CD4-positive, alpha-beta memory T cell (primary cell): ENCODE measurements around the gene LGALS13. TPM values are rescaled to one million over a fixed set of nuclear protein-coding genes. Genes with fewer than 3 reads are reported as not detected.
A peak's percentile ranks its signal among the peaks of the same experiment; 100 is the strongest.

Source experiments
- CTCF ChIA-PET: fragments of 350-600 bp; sonication (Branson Sonifier 250); formaldehyde crosslinking; loops from one replicate; lab custom pipeline; 2021; ENCODE audit warnings: inconsistent platforms; ENCODE audit not compliant: partially characterized antibody; lab: Charles Lee
- POLR2A ChIA-PET: fragments of 350-600 bp; sonication (Branson Sonifier 250); formaldehyde crosslinking; loops from one replicate; lab custom pipeline; 2021; ENCODE audit not compliant: partially characterized antibody; lab: Charles Lee
- DNase-seq, 5 donors: peaks; one replicate each; pipeline versions ENCODE4 v3.0.0 to v3.0.0-alpha.2; 2020 to 2022; ENCODE audit warnings: mixed read lengths in 1 of 5
- H3K27ac ChIP-seq: one replicate; pipeline ENCODE4 v1.7.0; 2013; ENCODE audit warnings: low read depth, low read length
- H3K27me3 ChIP-seq: 2 replicates; pipeline ENCODE4 v1.7.0; 2013; ENCODE audit warnings: mild to moderate bottlenecking, low read length, moderate library complexity; ENCODE audit not compliant: insufficient read depth
- H3K36me3 ChIP-seq: 2 replicates; pipeline ENCODE4 v1.7.0; 2013; ENCODE audit warnings: mild to moderate bottlenecking, low read length, moderate library complexity; ENCODE audit not compliant: insufficient read depth
- H3K4me1 ChIP-seq: 2 replicates; pipeline ENCODE4 v1.7.0; 2013; ENCODE audit warnings: mild to moderate bottlenecking, low read length, moderate library complexity; ENCODE audit not compliant: insufficient read depth
- H3K4me3 ChIP-seq, 2 donors: one replicate each; pipeline ENCODE4 v1.7.0; 2013; ENCODE audit warnings: low read length in 2 of 2, mild to moderate bottlenecking in 1 of 2
- H3K9me3 ChIP-seq, 2 donors: one replicate each; pipeline ENCODE4 v1.7.0; 2013; ENCODE audit warnings: low read length in 2 of 2, control low read depth in 1 of 2; ENCODE audit not compliant: control insufficient read depth in 1 of 2
- H3K27ac Mint-ChIP-seq, 7 donors: one replicate each; pipeline ENCODE4 v1.8.0; 2020 to 2021; ENCODE audit warnings: mixed read lengths in 7 of 7, mild to moderate bottlenecking in 6 of 7, inconsistent platforms in 3 of 7, moderate library complexity in 3 of 7
- H3K27me3 Mint-ChIP-seq, 2 donors: one replicate each; pipeline ENCODE4 v1.8.0; 2020 to 2021; ENCODE audit warnings: mixed read lengths in 2 of 2
- H3K36me3 Mint-ChIP-seq, 2 donors: one replicate each; pipeline ENCODE4 v1.8.0; 2020 to 2021; ENCODE audit warnings: mixed read lengths in 2 of 2, inconsistent platforms in 1 of 2, mild to moderate bottlenecking in 1 of 2
- H3K4me1 Mint-ChIP-seq, 4 donors: one replicate each; pipeline ENCODE4 v1.8.0; 2020 to 2021; ENCODE audit warnings: mixed read lengths in 4 of 4, mild to moderate bottlenecking in 1 of 4
- H3K4me3 Mint-ChIP-seq, 8 donors: one replicate each; pipeline ENCODE4 v1.8.0; 2020 to 2021; ENCODE audit warnings: mixed read lengths in 8 of 8, mild to moderate bottlenecking in 7 of 8, moderate library complexity in 6 of 8, inconsistent platforms in 3 of 8
- H3K9me3 Mint-ChIP-seq, 8 donors: one replicate each; pipeline ENCODE4 v1.8.0; 2020 to 2021; ENCODE audit warnings: mixed read lengths in 8 of 8, mild to moderate bottlenecking in 5 of 8, inconsistent platforms in 3 of 8, moderate library complexity in 1 of 8
- intact Hi-C: fragments of 100-400 bp; cut with micrococcal nuclease; formaldehyde crosslinking; loops from one replicate; pipeline ENCODE4 v1.15.1; 2023
- polyA plus RNA-seq, 2 donors: library from polyadenylated mRNA; unstranded; fragments of 300-500 nt; fragmentation: Illumina TruSeq; gene quantifications; one replicate each; pipeline ENCODE4 v1.2.3, GENCODE V29; 2021
- total RNA-seq, 2 experiments: library from RNA; stranded (reverse); gene quantifications; one replicate each; pipeline ENCODE4 v1.2.3, GENCODE V29; 2021

LGALS13 gene
- total and polyA plus RNA-seq, 4 experiments from 2014 or later, result not detected

- Mint-ChIP-seq H3K9me3 (peaks cover 0 to 7% (median 0%) of the 10 kb centered on the region in 8 donors), H3K27ac (no peak overlapping the region), H3K4me3 (no peak overlapping the region), H3K36me3 (no peaks in the 10 kb centered on the region), H3K4me1 (no peaks in the 10 kb centered on the region), H3K27me3 (peaks cover 15 to 44% of the 10 kb centered on the region in 2 donors)
- H3K27ac ChIP-seq, result no peak overlapping the region
- no peak overlapping the region for H3K4me3 ChIP-seq
- no peaks in the 10 kb centered on the region for H3K4me1 ChIP-seq
- ChIA-PET POLR2A (no interaction called here), CTCF (no interaction called here)
- no peaks in the 10 kb centered on the region for H3K9me3 ChIP-seq
- DNase-seq, result no peak
- intact Hi-C loops, result no loop called here
- no peaks in the 10 kb centered on the region for H3K27me3 ChIP-seq
- no peaks in the 10 kb centered on the region for H3K36me3 ChIP-seq
Measured at GRCh38 chr19:39590265-39590664, 12.1 kb upstream of the LGALS13 start.

GRCh38 chr19:39592381-39592780, 9.9 kb upstream of the LGALS13 start:
- DNase-seq, result no peak
- Histone ChIP-seq H3K4me1 (no peaks in the 10 kb centered on the region), H3K9me3 (no peaks in the 10 kb centered on the region), H3K27me3 (no peaks in the 10 kb centered on the region), H3K27ac (no peak overlapping the region), H3K4me3 (no peak overlapping the region), H3K36me3 (no peaks in the 10 kb centered on the region)
- H3K9me3 Mint-ChIP-seq, result peaks cover 0 to 7% (median under 1%) of the 10 kb centered on the region in 8 donors
- H3K4me3 Mint-ChIP-seq, result no peak overlapping the region
- ChIA-PET POLR2A (no interaction called here), CTCF (no interaction called here)
- intact Hi-C loops, result no loop called here
- H3K27me3 Mint-ChIP-seq, result peaks cover 28 to 51% of the 10 kb centered on the region in 2 donors
- H3K4me1 Mint-ChIP-seq, result no peaks in the 10 kb centered on the region
- H3K36me3 Mint-ChIP-seq, result no peaks in the 10 kb centered on the region
- H3K27ac Mint-ChIP-seq, result no peak overlapping the region

- H3K36me3 Mint-ChIP-seq, result no peaks in the 10 kb centered on the region
- intact Hi-C loops, result no loop called here
- no peak overlapping the region for H3K27ac ChIP-seq
- CTCF ChIA-PET, result no interaction called here
- no peaks in the 10 kb centered on the region for H3K9me3 ChIP-seq
- no peaks in the 10 kb centered on the region for H3K4me1 Mint-ChIP-seq
- no peaks in the 10 kb centered on the region for H3K36me3 ChIP-seq
- H3K9me3 Mint-ChIP-seq, result peaks cover 0 to 13% (median 4%) of the 10 kb centered on the region in 8 donors
- no peaks in the 10 kb centered on the region for H3K4me1 ChIP-seq
- H3K27me3 ChIP-seq, result peaks cover 6% of the 10 kb centered on the region
- H3K4me3 ChIP-seq, result no peak overlapping the region
- no peak overlapping the region for H3K27ac Mint-ChIP-seq
- no peak for DNase-seq
- POLR2A ChIA-PET, result no interaction called here
- no peak overlapping the region for H3K4me3 Mint-ChIP-seq
- H3K27me3 Mint-ChIP-seq, result peaks cover 34 to 44% of the 10 kb centered on the region in 2 donors
Measured at GRCh38 chr19:39595950-39596349, 6.4 kb upstream of the LGALS13 start.

GRCh38 chr19:39596911-39597310, 5.4 kb upstream of the LGALS13 start:
- H3K4me1 Mint-ChIP-seq, result no peaks in the 10 kb centered on the region
- peaks cover 39 to 42% of the 10 kb centered on the region in 2 donors for H3K27me3 Mint-ChIP-seq
- no peak overlapping the region for H3K27ac Mint-ChIP-seq
- no peaks in the 10 kb centered on the region for H3K9me3 ChIP-seq
- H3K36me3 Mint-ChIP-seq, result no peaks in the 10 kb centered on the region
- DNase-seq, result no peak
- no peaks in the 10 kb centered on the region for H3K4me1 ChIP-seq
- intact Hi-C loops, result no loop called here
- H3K27ac ChIP-seq, result no peak overlapping the region
- no peak overlapping the region for H3K4me3 ChIP-seq
- H3K36me3 ChIP-seq, result no peaks in the 10 kb centered on the region
- CTCF ChIA-PET, result no interaction called here
- H3K27me3 ChIP-seq, result peaks cover 6% of the 10 kb centered on the region
- POLR2A ChIA-PET, result no interaction called here
- H3K9me3 Mint-ChIP-seq, result peaks cover 0 to 13% (median 6%) of the 10 kb centered on the region in 8 donors
- no peak overlapping the region for H3K4me3 Mint-ChIP-seq

- peaks cover 0 to 13% (median 6%) of the 10 kb centered on the region in 8 donors for H3K9me3 Mint-ChIP-seq
- intact Hi-C loops, result no loop called here
Measured at GRCh38 chr19:39599116-39599515, 3.2 kb upstream of the LGALS13 start.

GRCh38 chr19:39603825-39604224, 1.5 kb downstream of the LGALS13 start:
- CTCF ChIA-PET, result no interaction called here
- POLR2A ChIA-PET, result no interaction called here

More at GRCh38 chr19:39599116-39599515, 3.2 kb upstream of the LGALS13 start:
- Mint-ChIP-seq H3K27me3 (peaks cover 35 to 41% of the 10 kb centered on the region in 2 donors), H3K4me3 (no peak overlapping the region), H3K4me1 (no peaks in the 10 kb centered on the region), H3K27ac (no peak overlapping the region), H3K36me3 (no peaks in the 10 kb centered on the region)
- Histone ChIP-seq H3K27me3 (peaks cover 6% of the 10 kb centered on the region), H3K36me3 (no peaks in the 10 kb centered on the region), H3K4me3 (no peak overlapping the region), H3K4me1 (no peaks in the 10 kb centered on the region), H3K27ac (no peak overlapping the region), H3K9me3 (no peaks in the 10 kb centered on the region)
- DNase-seq, result peak in 1 of 5 donors; percentile 2
- CTCF ChIA-PET, result no interaction called here
- POLR2A ChIA-PET, result no interaction called here

GRCh38 chr19:39607021-39607420, 4.7 kb downstream of the LGALS13 start:
- Histone ChIP-seq H3K9me3 (no peaks in the 10 kb centered on the region), H3K27me3 (peaks cover 5% of the 10 kb centered on the region), H3K27ac (no peak overlapping the region), H3K36me3 (no peaks in the 10 kb centered on the region), H3K4me3 (no peak overlapping the region), H3K4me1 (no peaks in the 10 kb centered on the region)
- CTCF ChIA-PET, result no interaction called here
- intact Hi-C loops, result no loop called here
- H3K27ac Mint-ChIP-seq, result no peak overlapping the region
- no peaks in the 10 kb centered on the region for H3K36me3 Mint-ChIP-seq
- H3K4me3 Mint-ChIP-seq, result no peak overlapping the region
- POLR2A ChIA-PET, result no interaction called here
- H3K4me1 Mint-ChIP-seq, result no peaks in the 10 kb centered on the region
- peaks cover 0 to 1% (median 0%) of the 10 kb centered on the region in 8 donors for H3K9me3 Mint-ChIP-seq
- DNase-seq, result no peak
- H3K27me3 Mint-ChIP-seq, result peaks cover 8 to 11% of the 10 kb centered on the region in 2 donors

More at GRCh38 chr19:39603825-39604224, 1.5 kb downstream of the LGALS13 start:
- Histone ChIP-seq H3K36me3 (no peaks in the 10 kb centered on the region), H3K4me1 (no peaks in the 10 kb centered on the region), H3K27ac (no peak overlapping the region), H3K27me3 (peaks cover 12% of the 10 kb centered on the region), H3K4me3 (no peak overlapping the region), H3K9me3 (no peaks in the 10 kb centered on the region)
- Mint-ChIP-seq H3K4me1 (no peaks in the 10 kb centered on the region), H3K4me3 (no peak overlapping the region), H3K27ac (no peak overlapping the region), H3K27me3 (peaks cover 17 to 27% of the 10 kb centered on the region in 2 donors), H3K36me3 (no peaks in the 10 kb centered on the region), H3K9me3 (peaks cover 0 to 9% (median 3%) of the 10 kb centered on the region in 8 donors)
- DNase-seq, result no peak
- intact Hi-C loops, result no loop called here
